GM19452 (cell line): ENCODE data around the gene INTS1.

Source experiments
- ATAC-seq: cut with Tn5 transposase; IDR thresholded peaks from one replicate; pipeline ENCODE4 v1.9.1; 2021; ENCODE audit not compliant: unreplicated experiment

INTS1 gene

DNA sequence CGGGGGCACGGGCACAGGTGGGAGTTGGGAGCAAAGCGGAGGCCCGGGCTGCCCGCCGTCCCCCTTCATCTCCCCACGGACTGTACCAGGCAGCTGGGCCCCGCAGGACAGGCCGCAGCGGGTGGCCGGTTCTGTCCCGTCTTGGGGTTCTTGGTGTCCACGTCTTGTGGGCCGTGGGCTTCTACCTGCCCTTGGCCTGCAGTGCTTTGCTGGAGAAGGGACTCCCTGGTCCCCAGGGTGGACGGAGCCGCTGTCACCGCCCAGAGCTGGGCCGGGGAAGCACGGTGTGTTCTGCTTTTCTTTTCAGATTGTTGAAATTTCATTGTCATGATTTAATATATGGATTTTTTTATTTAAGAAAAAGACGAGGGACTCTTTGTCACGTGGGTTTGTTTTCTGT, 38.1 kb upstream of the INTS1 start:
- no peak for ATAC-seq

GRCh38 chr7:1541431-1542162, 37.4 kb upstream of the INTS1 start:
- ATAC-seq, result no peak

GRCh38 chr7:1540776-1541271, 36.6 kb upstream of the INTS1 start:
- no peak for ATAC-seq

- ATAC-seq, result no peak
Observed at GRCh38 chr7:1539882-1540775, 35.9 kb upstream of the INTS1 start.

GRCh38 chr7:1539181-1539881, 35.1 kb upstream of the INTS1 start:
- ATAC-seq, result no peak

GRCh38 chr7:1538544-1539180, 34.5 kb upstream of the INTS1 start:
- no peak for ATAC-seq

DNA sequence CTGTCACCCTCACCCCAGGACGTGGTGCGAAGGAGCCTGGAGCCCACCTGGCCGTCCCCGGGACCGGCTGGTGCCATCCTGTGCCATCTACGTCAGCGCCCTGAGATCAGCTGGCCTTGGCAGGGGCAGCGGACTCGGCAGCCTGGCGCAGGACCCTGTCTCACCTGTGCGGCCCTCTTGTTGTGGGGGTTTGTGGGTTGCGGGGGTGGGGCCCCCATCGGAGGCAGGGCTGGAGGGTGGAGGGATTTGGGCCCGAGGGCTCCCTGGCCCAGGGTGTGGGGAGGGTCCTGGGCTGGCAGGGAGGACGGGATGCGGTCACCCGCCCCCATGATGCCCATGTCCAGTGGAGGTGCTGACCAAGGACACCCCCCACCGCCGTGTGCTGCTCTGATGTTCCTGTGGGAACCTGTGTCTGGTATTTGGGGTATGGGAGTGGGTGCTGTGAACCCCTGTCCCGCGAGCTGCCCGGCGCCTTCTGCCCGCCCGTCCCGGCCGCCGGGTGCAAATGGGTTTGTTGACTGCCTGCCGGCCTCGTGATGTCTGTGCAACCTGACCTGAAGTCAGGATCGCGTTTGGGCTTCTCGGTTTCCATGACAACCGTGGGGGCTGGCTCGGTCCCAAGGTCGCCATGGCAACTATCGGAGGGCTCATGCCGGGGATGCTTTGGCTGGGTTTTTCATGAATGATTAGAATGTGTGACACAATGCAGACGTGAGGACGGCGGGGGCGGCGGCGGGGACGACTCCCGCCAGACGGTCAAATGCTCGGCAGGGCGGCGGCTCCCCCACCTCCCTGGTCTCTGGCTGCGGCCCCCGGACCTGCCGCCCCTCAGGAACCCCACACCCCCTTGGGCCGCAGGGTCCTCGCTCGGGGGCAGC, 33.6 kb upstream of the INTS1 start:
- ATAC-seq, result no peak

DNA sequence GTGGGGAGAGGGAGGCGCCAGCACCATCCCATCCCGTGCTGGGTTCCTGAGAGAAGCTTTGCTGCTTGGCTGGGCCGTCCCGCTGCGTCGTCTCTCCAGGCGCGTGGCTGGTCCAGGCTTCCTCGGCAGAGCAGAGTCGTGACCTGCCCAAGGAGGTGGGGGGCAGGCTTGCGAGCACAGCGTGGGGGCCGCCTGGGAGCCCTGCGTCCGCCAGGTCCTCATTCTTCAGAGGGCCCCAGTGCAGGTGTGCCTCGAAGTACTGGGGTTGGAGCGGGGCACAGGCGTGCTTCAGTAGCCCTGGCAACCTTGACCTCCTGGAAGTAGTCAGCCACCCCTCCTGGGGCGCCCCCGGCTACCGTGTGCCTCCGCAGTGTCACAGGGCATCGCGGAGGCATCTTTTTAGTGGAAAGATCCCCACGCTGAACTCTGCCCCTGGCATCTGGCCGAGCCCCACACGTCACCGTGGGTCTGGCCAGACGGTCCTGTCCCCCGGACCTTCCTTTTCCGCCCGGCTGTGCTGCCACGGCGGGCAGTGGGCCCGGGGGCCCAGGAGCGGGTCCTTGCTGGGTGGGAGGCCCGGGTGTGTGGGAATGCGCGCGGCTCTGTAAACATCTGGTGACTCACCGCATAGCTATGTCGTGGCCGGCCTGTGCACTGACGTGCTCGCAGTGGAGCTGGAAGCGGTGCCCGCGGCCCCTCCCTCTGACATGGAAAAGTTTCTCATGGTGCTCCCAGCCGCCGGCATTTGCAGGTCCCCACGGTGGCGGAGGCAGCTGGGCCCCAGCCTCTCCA, 32.8 kb upstream of the INTS1 start:
- no peak for ATAC-seq

- ATAC-seq, result no peak
Observed at GRCh38 chr7:1536455-1536742, 32.2 kb upstream of the INTS1 start.

- no peak for ATAC-seq
Observed at GRCh38 chr7:1535701-1536454, 31.7 kb upstream of the INTS1 start.

- ATAC-seq, result no peak
Observed at GRCh38 chr7:1535100-1535458, 30.9 kb upstream of the INTS1 start.

DNA sequence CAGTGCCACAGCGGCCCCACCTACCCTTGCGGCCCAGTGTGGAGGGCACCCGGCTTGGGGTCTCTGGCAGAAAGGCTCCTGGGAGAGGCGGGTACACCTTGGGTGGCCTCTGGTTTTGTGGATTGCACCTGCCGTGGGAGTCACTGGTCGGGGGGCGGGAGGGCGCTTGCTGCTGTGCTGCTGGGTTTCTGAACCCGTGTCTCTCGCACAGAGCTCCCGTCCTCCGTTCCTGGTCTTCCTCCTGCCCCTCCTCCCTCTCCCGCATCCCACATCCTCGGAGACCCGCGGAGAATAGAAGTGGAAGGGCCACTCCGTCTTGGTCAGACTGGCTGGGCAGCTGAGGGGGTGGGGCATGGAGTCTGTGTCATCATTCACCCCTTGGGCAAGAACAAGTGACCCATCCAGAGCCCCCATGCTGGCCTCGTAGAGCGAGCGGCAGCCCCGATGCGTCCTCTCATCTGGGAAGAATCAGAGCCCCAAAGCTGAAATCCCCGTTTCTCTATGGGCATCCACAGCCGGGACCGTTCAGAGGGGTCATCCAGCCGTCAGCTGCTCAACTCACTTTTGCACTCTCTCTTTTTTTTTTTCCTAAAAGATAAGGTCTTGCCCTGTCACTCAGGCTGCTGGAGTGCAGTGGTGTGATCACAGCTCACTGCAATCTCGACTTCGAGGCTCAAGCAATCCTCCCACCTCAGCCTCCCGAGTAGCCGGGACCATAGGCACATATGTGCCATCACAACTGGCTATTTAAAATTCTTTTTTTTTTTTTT, 30.3 kb upstream of the INTS1 start:
- ATAC-seq, result no peak

- ATAC-seq, result no peak
Observed at GRCh38 chr7:1533547-1534329, 29.5 kb upstream of the INTS1 start.

DNA sequence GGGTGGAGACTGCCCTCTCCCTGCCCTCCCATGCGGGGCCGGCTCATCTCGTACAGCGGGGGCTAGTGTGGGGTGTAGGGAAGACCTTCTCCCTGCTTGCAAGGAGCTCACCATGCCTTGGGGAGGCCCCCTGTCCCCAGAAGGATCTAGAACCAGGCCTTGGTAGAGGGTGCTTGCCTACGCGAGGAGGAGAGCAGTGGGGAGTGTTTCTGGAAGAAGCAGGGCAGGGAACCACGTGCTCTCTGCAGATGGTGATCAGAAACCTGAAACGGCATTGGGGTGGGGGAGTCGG, 29.0 kb upstream of the INTS1 start:
- no peak for ATAC-seq

GRCh38 chr7:1532456-1533254, 28.5 kb upstream of the INTS1 start:
- no peak for ATAC-seq

GRCh38 chr7:1531979-1532455, 27.8 kb upstream of the INTS1 start:
- no peak for ATAC-seq
